ENCODE data around the gene TBC1D7.
A peak's percentile ranks its signal among the peaks of the same experiment; 100 is the strongest.

The TBC1D7 gene

GRCh38 chr6:13288481-13288880 lies 39.9 kb downstream of the TBC1D7 start:
- Histone ChIP-seq H3K4me3 (no peak overlapping the region), H3K36me3 (peaks cover 99% of the 10 kb centered on the region), H3K27me3 (no peaks in the 10 kb centered on the region), H4K20me1 (peaks cover 48% of the 10 kb centered on the region; the same call in 1 of the 2 replicates), H3K4me2 (no peak overlapping the region), H3K9me3 (peaks cover 28% of the 10 kb centered on the region), H3K27ac (no peak overlapping the region), H3K9ac (no peak overlapping the region), H3K4me1 (peaks cover 47% of the 10 kb centered on the region)
- no peak for TF ChIP-seq Cebpa-rat (IDR thresholded peaks at IDR 0.05)

GRCh38 chr6:13287104-13287503 lies 41.2 kb downstream of the TBC1D7 start:
- Histone ChIP-seq H4K20me1 (peaks cover 61% of the 10 kb centered on the region), H3K4me3 (no peak overlapping the region), H3K27me3 (no peaks in the 10 kb centered on the region), H3K4me1 (peaks cover 52% of the 10 kb centered on the region), H3K4me2 (no peak overlapping the region), H3K9me3 (peaks cover 28% of the 10 kb centered on the region), H3K36me3 (peaks cover 96% of the 10 kb centered on the region), H3K9ac (no peak overlapping the region), H3K27ac (no peak overlapping the region)
- TF ChIP-seq Cebpa-rat (IDR thresholded peaks at IDR 0.05), result no peak

- Histone ChIP-seq H3K36me3 (peaks cover 96% of the 10 kb centered on the region), H3K9me3 (peaks cover 28% of the 10 kb centered on the region), H3K27me3 (no peaks in the 10 kb centered on the region), H3K4me1 (peaks cover 62% of the 10 kb centered on the region), H3K27ac (peak overlapping the region; percentile 7; the same call in 1 of the 2 replicates), H3K4me2 (peak overlapping the region; percentile 25; the same call in 1 of the 2 replicates), H3K4me3 (no peak overlapping the region), H4K20me1 (peaks cover 70% of the 10 kb centered on the region), H3K9ac (no peak overlapping the region)
- TF ChIP-seq Cebpa-rat (IDR thresholded peaks at IDR 0.05), result no peak
Measured at GRCh38 chr6:13286181-13286580, 42.2 kb downstream of the TBC1D7 start.

- Histone ChIP-seq H3K4me3 (no peak overlapping the region), H3K9me3 (peaks cover 28% of the 10 kb centered on the region), H3K4me2 (peak overlapping the region; percentile 25; the same call in 1 of the 2 replicates), H3K36me3 (peaks cover 96% of the 10 kb centered on the region), H3K27me3 (no peaks in the 10 kb centered on the region), H3K4me1 (peaks cover 66% of the 10 kb centered on the region), H3K9ac (no peak overlapping the region), H4K20me1 (peaks cover 75% of the 10 kb centered on the region), H3K27ac (peak overlapping the region; percentile 7; the same call in 1 of the 2 replicates)
- TF ChIP-seq Cebpa-rat (IDR thresholded peaks at IDR 0.05), result no peak
Measured at GRCh38 chr6:13285705-13286104, 42.6 kb downstream of the TBC1D7 start.

GRCh38 chr6:13284646-13285045 lies 43.7 kb downstream of the TBC1D7 start:
- no peak overlapping the region for H3K9ac ChIP-seq
- 0 out of 2 replicates have a peak overlapping the region, but pooled peaks have one; percentile 7 for H3K27ac ChIP-seq
- peaks cover 77% of the 10 kb centered on the region for H3K4me1 ChIP-seq
- no peak overlapping the region for H3K4me2 ChIP-seq
- no peak for TF ChIP-seq Cebpa-rat (IDR thresholded peaks at IDR 0.05)
- peaks cover 96% of the 10 kb centered on the region for H3K36me3 ChIP-seq
- no peak overlapping the region for H3K4me3 ChIP-seq
- peaks cover 28% of the 10 kb centered on the region for H3K9me3 ChIP-seq
- H3K27me3 ChIP-seq, result no peaks in the 10 kb centered on the region
- peaks cover 86% of the 10 kb centered on the region for H4K20me1 ChIP-seq

- H3K4me1 ChIP-seq, result peaks cover 81% of the 10 kb centered on the region
- H3K27ac ChIP-seq, result no peak overlapping the region
- no peak overlapping the region for H3K9ac ChIP-seq
- peaks cover 89% of the 10 kb centered on the region for H4K20me1 ChIP-seq
- H3K4me3 ChIP-seq, result no peak overlapping the region
- no peak overlapping the region for H3K4me2 ChIP-seq
- H3K9me3 ChIP-seq, result peaks cover 26% of the 10 kb centered on the region
- no peak for TF ChIP-seq Cebpa-rat (IDR thresholded peaks at IDR 0.05)
- no peaks in the 10 kb centered on the region for H3K27me3 ChIP-seq
- H3K36me3 ChIP-seq, result peaks cover 96% of the 10 kb centered on the region
Measured at GRCh38 chr6:13283331-13283730, 45.0 kb downstream of the TBC1D7 start.

- TF ChIP-seq Cebpa-rat (IDR thresholded peaks at IDR 0.05), result no peak
- no peak overlapping the region for H3K9ac ChIP-seq
- H3K4me1 ChIP-seq, result peaks cover 81% of the 10 kb centered on the region
- H3K27me3 ChIP-seq, result no peaks in the 10 kb centered on the region
- H3K27ac ChIP-seq, result no peak overlapping the region
- H3K4me3 ChIP-seq, result no peak overlapping the region
- peaks cover 96% of the 10 kb centered on the region for H3K36me3 ChIP-seq
- peaks cover 18% of the 10 kb centered on the region for H3K9me3 ChIP-seq
- H3K4me2 ChIP-seq, result no peak overlapping the region
- peaks cover 89% of the 10 kb centered on the region for H4K20me1 ChIP-seq
Measured at GRCh38 chr6:13282393-13283069, 45.8 kb downstream of the TBC1D7 start.

- no peak overlapping the region for H3K27ac ChIP-seq
- no peak overlapping the region for H3K9ac ChIP-seq
- H3K36me3 ChIP-seq, result peaks cover 96% of the 10 kb centered on the region
- H3K9me3 ChIP-seq, result peaks cover 9% of the 10 kb centered on the region
- H3K4me1 ChIP-seq, result peaks cover 86% of the 10 kb centered on the region
- no peak overlapping the region for H3K4me3 ChIP-seq
- no peaks in the 10 kb centered on the region for H3K27me3 ChIP-seq
- peak overlapping the region; percentile 61 for H3K4me2 ChIP-seq
- no peak for TF ChIP-seq Cebpa-rat (IDR thresholded peaks at IDR 0.05)
- H4K20me1 ChIP-seq, result peaks cover 93% of the 10 kb centered on the region
Measured at GRCh38 chr6:13281686-13282085, 46.7 kb downstream of the TBC1D7 start.

GRCh38 chr6:13280254-13280653 lies 48.1 kb downstream of the TBC1D7 start:
- Histone ChIP-seq H3K9ac (no peak overlapping the region), H3K27ac (peak overlapping the region; percentile 56; the same call in 1 of the 2 replicates), H3K4me3 (no peak overlapping the region), H3K36me3 (peaks cover 93% of the 10 kb centered on the region), H3K27me3 (no peaks in the 10 kb centered on the region), H3K4me2 (peak overlapping the region; percentile 61), H4K20me1 (peaks cover 93% of the 10 kb centered on the region), H3K9me3 (no peaks in the 10 kb centered on the region), H3K4me1 (peaks cover 84% of the 10 kb centered on the region)
- TF ChIP-seq Cebpa-rat (IDR thresholded peaks at IDR 0.05), result no peak

- Histone ChIP-seq H3K9ac (no peak overlapping the region), H4K20me1 (peaks cover 90% of the 10 kb centered on the region), H3K9me3 (no peaks in the 10 kb centered on the region), H3K36me3 (peaks cover 83% of the 10 kb centered on the region), H3K4me2 (peak overlapping the region; percentile 86), H3K27me3 (peaks cover 7% of the 10 kb centered on the region; the same call in 1 of the 2 replicates), H3K4me3 (no peak overlapping the region), H3K4me1 (peaks cover 78% of the 10 kb centered on the region), H3K27ac (no peak overlapping the region)
- no peak for TF ChIP-seq Cebpa-rat (IDR thresholded peaks at IDR 0.05)
Measured at GRCh38 chr6:13278991-13279390, 49.3 kb downstream of the TBC1D7 start.
